Activated naive CD4-positive, alpha-beta T cell treated with anti-CD3 and anti-CD28 coated beads, Interleukin-2, amount 10 ng/mL, durations not matched to agents 7 days and 5 days (primary cell): Measurements from ENCODE around the gene CRACR2A.

Source experiments
- CTCF ChIA-PET: fragments of 350-600 bp; sonication (Branson Sonifier 250); formaldehyde crosslinking; loops from one replicate; lab custom pipeline; 2021; ENCODE audit warnings: antibody characterized with exemption; lab: Charles Lee
- DNase-seq: peaks from one replicate; pipeline ENCODE4 v3.0.0-alpha.2; 2020
- H3K27ac Mint-ChIP-seq: one replicate; pipeline ENCODE4 v1.8.0; 2021; ENCODE audit warnings: mild to moderate bottlenecking, moderate library complexity, mixed read lengths
- H3K27me3 Mint-ChIP-seq: one replicate; pipeline ENCODE4 v1.8.0; 2021; ENCODE audit warnings: mild to moderate bottlenecking, mixed read lengths
- H3K36me3 Mint-ChIP-seq: one replicate; pipeline ENCODE4 v1.8.0; 2021; ENCODE audit warnings: mixed read lengths
- H3K4me1 Mint-ChIP-seq: one replicate; pipeline ENCODE4 v1.8.0; 2021; ENCODE audit warnings: mixed read lengths
- H3K4me3 Mint-ChIP-seq: one replicate; pipeline ENCODE4 v1.8.0; 2021; ENCODE audit warnings: mild to moderate bottlenecking, moderate library complexity, mixed read lengths
- H3K9me3 Mint-ChIP-seq: one replicate; pipeline ENCODE4 v1.8.0; 2021; ENCODE audit warnings: mixed read lengths

CRACR2A gene

DNA sequence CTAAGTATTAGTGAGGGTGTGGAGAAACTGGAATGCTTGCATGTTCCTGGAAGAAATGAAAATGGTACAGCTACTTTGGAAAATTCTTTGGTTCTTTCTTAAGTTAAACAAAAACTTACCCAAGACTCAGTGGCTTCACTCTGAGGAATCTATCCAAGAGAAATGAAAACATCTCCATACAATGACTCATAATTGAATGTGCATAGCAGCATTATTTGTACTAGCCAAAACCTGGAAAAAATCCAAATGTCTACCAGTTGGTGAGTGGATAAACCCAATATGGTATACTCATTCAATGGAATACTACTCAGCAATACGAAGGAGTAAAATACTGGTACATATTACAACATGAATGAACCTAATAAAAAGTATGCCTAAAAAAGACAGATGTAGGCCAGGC is 18.0 kb upstream of the CRACR2A start:
- peaks cover 12% of the 10 kb centered on the region for H3K4me1 Mint-ChIP-seq
- DNase-seq: no peak
- H3K27ac Mint-ChIP-seq: no peak overlapping the region
- H3K27me3 Mint-ChIP-seq: peaks cover 4% of the 10 kb centered on the region
- CTCF ChIA-PET: interaction anchor here (0.9 kb wide), 1 partner anchor 17 kb away, joined by 3 read pairs; no protein-coding TSS in a partner anchor
- no peaks in the 10 kb centered on the region for H3K36me3 Mint-ChIP-seq
- H3K4me3 Mint-ChIP-seq: no peak overlapping the region
- H3K9me3 Mint-ChIP-seq: no peaks in the 10 kb centered on the region

DNA sequence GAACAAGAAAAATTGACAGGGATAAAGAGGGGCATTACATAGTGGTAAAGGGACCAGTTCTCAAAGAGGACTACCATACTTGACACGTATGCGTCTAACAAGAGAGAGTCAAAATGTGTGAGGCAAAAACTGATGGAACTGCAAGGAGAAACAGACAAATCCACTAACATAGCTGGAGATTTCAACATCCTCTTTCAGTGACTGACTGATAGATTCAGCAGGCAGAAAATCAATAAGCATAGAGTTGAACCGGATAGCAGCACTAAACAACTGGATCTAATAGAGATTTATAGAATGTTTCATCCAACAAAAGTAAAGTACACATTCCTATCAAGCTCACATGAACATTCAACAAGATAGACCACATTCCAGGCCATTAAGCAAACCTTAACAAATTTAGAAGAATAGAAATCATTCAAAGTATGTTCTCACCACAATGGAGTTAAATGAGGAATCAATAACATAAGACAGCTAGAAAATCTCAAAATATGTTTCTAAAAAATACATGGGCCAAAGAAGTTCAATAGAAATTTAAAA is 16.1 kb upstream of the CRACR2A start:
- Mint-ChIP-seq H3K4me1 (peaks cover 14% of the 10 kb centered on the region), H3K27me3 (peaks cover 4% of the 10 kb centered on the region), H3K9me3 (no peaks in the 10 kb centered on the region), H3K27ac (no peak overlapping the region), H3K4me3 (no peak overlapping the region), H3K36me3 (no peaks in the 10 kb centered on the region)
- no peak for DNase-seq
- CTCF ChIA-PET: no interaction called here

DNA sequence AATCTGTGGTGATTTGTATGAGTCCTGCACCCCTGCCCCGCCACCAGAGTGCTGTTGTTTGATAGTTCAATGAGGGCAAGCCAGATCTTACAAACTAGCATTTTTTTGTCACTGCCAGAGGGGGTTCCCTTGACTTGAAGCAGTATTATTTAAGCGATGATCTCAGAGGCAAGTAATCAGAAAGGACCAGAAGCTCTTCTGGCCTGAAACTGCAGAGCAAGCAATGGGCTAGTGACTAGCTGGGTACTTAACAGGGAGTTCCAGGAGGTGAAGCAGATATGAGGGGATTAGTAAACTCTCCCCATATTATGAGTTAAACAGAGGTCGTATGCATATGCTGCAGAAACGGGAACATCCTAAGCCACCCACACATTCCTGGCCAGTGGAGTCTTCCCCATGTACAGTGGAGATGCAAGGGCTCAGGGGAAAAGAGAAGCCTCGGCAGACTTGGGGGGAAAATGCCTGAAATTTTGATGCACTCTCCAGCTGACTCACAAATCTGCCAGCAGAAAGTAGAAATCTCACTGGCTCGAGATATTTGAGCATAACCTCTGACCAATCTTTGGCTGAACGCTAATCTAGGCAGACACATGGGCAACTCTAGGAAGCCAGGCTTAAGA is 8.3 kb upstream of the CRACR2A start:
- no peak for DNase-seq
- no peak overlapping the region for H3K27ac Mint-ChIP-seq
- H3K9me3 Mint-ChIP-seq: no peaks in the 10 kb centered on the region
- H3K4me1 Mint-ChIP-seq: peaks cover 11% of the 10 kb centered on the region
- H3K4me3 Mint-ChIP-seq: no peak overlapping the region
- peaks cover 6% of the 10 kb centered on the region for H3K36me3 Mint-ChIP-seq
- peaks cover under 1% of the 10 kb centered on the region for H3K27me3 Mint-ChIP-seq
- CTCF ChIA-PET: interaction anchor here (1.2 kb wide), 1 partner anchor 42 kb away, joined by 4 read pairs; no protein-coding TSS in a partner anchor

DNA sequence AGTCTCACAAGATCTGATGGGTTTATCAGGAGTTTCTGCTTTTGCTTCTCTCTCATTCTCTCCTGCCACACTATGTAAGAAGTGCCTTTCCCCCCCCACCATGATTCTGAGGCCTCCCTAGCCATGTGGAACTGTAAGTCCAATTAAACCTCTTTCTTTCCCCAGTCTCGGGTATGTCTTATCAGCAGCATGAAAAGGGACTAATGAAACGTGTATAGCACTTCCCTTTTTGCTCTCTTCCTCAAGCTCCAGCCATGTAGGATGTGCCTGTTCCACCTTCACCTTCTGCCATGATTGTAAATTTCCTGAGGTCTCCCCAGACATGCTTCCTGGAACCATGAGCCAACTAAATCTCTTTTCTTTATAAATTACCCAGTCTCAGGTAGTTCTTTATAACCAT is 7.0 kb upstream of the CRACR2A start:
- Mint-ChIP-seq H3K36me3 (peaks cover 8% of the 10 kb centered on the region), H3K27ac (no peak overlapping the region), H3K4me1 (peaks cover 14% of the 10 kb centered on the region), H3K9me3 (no peaks in the 10 kb centered on the region), H3K27me3 (no peaks in the 10 kb centered on the region), H3K4me3 (no peak overlapping the region)
- CTCF ChIA-PET: interaction anchor here (0.6 kb wide), 1 partner anchor 1893 kb away, joined by 4 read pairs; no protein-coding TSS in a partner anchor
- DNase-seq: no peak

DNA sequence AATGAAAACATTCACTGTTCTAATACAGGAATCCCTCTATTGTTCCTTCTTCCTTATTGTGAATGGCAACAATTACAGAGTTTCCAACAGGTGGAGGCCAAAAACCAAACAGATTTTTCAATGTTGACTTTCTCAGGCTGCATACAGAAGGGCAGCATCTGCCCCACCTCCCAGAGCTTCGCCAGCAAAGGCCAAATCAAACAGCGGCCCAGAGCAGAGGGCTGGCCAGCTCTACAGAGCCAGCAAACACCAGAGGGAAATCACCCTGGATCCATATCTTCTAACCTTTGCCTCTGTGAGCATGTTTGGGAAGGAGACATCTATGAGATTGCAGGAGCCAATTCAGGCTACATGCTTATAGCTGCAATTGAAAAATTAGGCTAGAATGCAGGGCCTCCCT is 4.4 kb upstream of the CRACR2A start:
- CTCF ChIA-PET: interaction anchor here (1.0 kb wide), 1 partner anchor 20 kb away, joined by 4 read pairs; no protein-coding TSS in a partner anchor
- H3K27ac Mint-ChIP-seq: no peak overlapping the region

DNA sequence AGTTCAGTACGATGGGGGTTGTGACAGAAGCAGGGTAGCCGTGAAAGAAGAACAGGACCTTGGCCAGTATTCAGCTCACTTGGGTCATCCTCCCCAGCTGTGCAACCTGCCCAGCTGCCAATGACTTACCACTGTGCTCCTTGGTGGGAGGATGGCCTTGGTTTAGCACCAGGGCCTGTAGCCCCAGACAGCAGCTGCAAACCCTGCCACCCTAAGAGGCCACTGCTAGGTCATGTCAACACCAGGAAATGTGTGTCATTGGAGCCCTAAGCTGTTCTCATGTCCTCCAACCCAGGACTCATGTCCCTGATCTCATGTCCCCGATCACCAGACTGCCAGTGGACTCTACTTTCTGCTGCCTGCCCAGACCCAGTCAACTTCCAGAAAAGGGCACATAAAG is 3.0 kb upstream of the CRACR2A start:
- H3K27me3 Mint-ChIP-seq: no peaks in the 10 kb centered on the region
- H3K4me1 Mint-ChIP-seq: peaks cover 34% of the 10 kb centered on the region
- no peak overlapping the region for H3K27ac Mint-ChIP-seq
- no peak overlapping the region for H3K4me3 Mint-ChIP-seq
- DNase-seq: no peak
- peaks cover 17% of the 10 kb centered on the region for H3K36me3 Mint-ChIP-seq
- no peaks in the 10 kb centered on the region for H3K9me3 Mint-ChIP-seq
- CTCF ChIA-PET: no interaction called here

More for the DNA sequence above, 4.4 kb upstream of the CRACR2A start:
- Mint-ChIP-seq H3K36me3 (peaks cover 9% of the 10 kb centered on the region), H3K27me3 (no peaks in the 10 kb centered on the region), H3K4me1 (peaks cover 21% of the 10 kb centered on the region), H3K4me3 (no peak overlapping the region), H3K9me3 (no peaks in the 10 kb centered on the region)
- DNase-seq: no peak

DNA sequence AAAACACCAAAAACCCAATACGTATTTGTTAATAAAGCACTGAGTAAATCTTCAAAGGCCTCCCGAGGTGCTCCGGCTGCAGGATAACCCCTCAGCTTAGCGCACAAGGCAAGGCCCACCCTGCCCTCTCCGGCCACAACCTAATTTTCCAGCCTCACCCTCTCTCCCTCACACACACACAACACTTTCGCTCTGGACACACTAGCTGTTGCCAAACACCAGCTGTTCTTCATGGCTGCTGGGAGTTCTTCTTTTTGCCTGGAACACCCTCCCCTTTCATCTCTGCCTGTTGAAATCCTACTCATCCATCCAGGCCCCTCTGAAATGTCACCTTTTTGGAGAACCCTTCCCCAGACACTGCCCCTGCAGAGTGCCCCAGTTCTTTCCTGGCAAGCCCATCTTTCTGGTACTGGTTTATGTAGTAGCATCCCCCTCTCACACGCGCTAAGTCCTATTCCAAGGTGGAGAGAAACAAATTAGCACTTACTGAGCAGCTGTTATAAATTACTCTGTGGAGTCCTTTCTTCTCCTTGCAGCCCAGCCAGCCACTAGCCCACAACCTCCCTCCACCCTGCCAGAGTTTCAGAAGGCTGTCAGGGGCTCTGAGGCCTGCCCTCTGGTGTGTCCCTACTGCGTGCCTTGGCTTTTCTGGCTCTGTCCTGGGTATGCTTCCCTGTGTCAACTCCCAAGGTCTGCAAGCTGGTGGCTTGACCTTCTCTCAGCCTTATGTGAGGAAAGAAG is 805 bp upstream of the CRACR2A start:
- CTCF ChIA-PET: interaction anchor here (0.9 to 2.1 kb wide), 6 partner anchors 14 to 454 kb away, joined by 3 to 8 read pairs (median 4); no protein-coding TSS in a partner anchor
- Mint-ChIP-seq H3K4me3 (peak overlapping the region; percentile 80), H3K4me1 (peaks cover 51% of the 10 kb centered on the region), H3K36me3 (peaks cover 23% of the 10 kb centered on the region), H3K27me3 (no peaks in the 10 kb centered on the region), H3K9me3 (no peaks in the 10 kb centered on the region), H3K27ac (peak overlapping the region; percentile 95)
- DNase-seq: peak; percentile 27

DNA sequence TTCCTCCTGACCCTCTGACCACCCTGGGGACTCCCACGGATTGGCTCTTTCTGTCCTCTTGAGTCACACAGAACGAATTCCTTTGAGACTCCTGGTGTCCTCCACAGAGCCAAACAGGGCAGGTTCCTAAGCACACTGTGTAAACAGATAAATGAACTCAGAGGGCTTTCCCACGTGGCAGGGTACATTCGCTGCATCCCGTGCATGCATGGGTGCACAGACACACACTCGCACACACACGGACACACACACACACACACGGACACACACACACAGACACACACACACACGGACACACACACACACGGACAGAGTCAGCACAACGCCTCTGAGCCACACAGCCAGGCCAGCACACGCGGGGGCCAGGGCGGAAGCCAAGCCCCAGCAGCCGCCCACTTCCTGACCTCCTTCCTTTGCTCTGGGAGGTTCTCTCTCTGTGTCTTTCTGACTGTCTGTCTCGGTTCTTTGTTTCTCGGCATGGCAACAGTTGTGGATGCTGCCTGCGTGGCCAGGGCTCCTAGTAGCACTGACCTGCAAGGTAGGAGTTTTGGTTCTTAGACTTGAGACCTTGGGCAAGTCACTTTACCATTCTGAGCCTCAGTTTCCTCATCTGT is 706 bp downstream of the CRACR2A start:
- Mint-ChIP-seq H3K9me3 (no peaks in the 10 kb centered on the region), H3K36me3 (peaks cover 28% of the 10 kb centered on the region), H3K4me3 (peak overlapping the region; percentile 80), H3K27me3 (no peaks in the 10 kb centered on the region), H3K27ac (peak overlapping the region; percentile 95), H3K4me1 (peaks cover 63% of the 10 kb centered on the region)
- DNase-seq: peak; percentile 81
- CTCF ChIA-PET: interaction anchor here (1.2 to 2.1 kb wide), 4 partner anchors 12 to 452 kb away, joined by 3 to 8 read pairs (median 4); no protein-coding TSS in a partner anchor

DNA sequence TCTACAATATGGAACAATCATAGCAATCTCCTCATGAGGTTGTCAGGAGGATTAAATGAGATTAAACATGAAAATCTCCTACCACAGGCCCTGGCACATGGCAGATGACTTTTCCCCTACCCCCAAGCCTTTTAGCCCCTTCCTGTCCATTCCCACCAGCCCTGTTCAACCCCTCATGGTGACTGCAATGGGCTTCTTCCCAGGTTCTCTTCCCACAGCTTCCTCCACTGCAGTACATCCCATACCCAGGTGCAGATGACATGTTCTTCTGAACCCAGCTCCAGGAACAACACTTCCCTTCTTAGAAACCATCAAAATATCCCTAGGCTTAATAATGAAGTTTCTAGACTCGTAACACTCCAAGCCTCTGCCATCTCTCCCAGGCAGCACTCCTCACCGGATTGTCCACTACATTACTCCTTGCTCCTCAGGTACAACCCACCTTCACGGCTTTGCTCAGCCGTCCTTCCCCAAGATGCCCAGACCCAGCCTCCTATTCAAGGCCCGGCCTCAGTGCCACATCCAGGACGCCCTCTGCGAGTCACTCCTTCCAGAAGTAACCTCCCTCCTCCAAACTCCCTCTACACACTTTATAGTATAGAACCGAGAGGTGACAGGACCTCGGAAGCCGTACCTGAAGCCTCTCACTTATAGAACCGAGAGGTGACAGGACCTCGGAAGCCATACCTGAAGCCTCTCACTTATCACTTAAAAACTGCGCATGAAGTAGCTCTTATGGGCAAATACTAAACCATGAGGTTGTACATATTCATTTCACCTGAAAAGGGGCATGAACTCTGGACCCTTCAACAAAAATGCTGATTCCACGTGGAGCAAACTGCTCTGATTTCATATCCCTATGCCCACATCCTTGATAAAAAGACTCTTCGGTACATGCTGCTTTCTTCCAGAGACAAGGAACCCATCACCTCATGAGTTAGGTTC is 1.5 kb downstream of the CRACR2A start:
- CTCF ChIA-PET: interaction anchor here (1.2 kb wide), 1 partner anchor 20 kb away, joined by 3 read pairs; no protein-coding TSS in a partner anchor
- Mint-ChIP-seq H3K27me3 (no peaks in the 10 kb centered on the region), H3K36me3 (peaks cover 34% of the 10 kb centered on the region), H3K4me3 (peak overlapping the region; percentile 80), H3K4me1 (peaks cover 71% of the 10 kb centered on the region), H3K27ac (peak overlapping the region; percentile 95), H3K9me3 (peaks cover under 1% of the 10 kb centered on the region)
- no peak for DNase-seq

DNA sequence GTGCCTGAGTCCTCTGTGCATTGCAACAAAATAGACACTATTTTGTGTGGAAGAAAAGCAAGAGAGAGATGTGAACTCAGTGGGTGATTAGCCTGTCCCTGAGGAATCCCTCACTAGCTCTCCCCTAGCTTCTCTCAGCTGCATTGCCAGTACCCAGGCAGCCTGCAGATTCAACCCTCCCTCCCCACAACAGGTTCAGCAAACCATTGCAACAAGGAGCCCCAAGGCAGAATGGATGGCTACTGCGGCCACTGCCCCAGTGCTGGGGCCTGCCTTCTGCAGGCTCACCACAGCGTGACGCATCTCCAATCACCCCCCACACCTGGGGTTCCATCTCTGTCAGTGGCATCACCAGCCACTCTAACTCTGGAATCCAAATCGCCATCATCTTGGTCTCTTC is 2.3 kb downstream of the CRACR2A start:
- peaks cover 42% of the 10 kb centered on the region for H3K36me3 Mint-ChIP-seq
- no peak overlapping the region for H3K27ac Mint-ChIP-seq
- peaks cover 2% of the 10 kb centered on the region for H3K9me3 Mint-ChIP-seq
- no peak overlapping the region for H3K4me3 Mint-ChIP-seq
- DNase-seq: no peak
- CTCF ChIA-PET: no interaction called here
- peaks cover 76% of the 10 kb centered on the region for H3K4me1 Mint-ChIP-seq
- H3K27me3 Mint-ChIP-seq: no peaks in the 10 kb centered on the region

DNA sequence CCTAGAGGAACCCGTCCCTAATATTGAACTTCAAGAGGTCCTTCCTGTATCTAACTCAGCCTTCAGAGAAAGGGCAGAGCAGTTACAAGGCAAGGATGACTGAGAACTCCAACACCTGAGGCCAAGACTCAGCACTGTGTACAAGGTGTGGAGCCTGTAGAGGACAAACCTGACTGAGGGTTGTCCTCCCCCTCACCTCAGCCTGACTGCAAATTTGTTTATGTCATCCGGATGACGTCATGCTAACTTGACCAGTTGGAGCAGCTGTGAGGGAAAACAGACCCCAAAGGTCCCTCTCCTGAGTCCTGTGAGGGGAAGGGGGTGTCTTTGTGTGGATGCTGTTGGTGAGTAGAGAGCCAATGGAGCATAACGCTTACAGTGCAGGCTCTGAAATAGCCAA is 4.3 kb downstream of the CRACR2A start:
- Mint-ChIP-seq H3K4me1 (peaks cover 77% of the 10 kb centered on the region), H3K27me3 (no peaks in the 10 kb centered on the region), H3K27ac (no peak overlapping the region), H3K36me3 (peaks cover 54% of the 10 kb centered on the region), H3K4me3 (no peak overlapping the region), H3K9me3 (peaks cover 2% of the 10 kb centered on the region)
- no peak for DNase-seq
- CTCF ChIA-PET: interaction anchor here (0.6 kb wide), 1 partner anchor 56 kb away, joined by 3 read pairs; no protein-coding TSS in a partner anchor

DNA sequence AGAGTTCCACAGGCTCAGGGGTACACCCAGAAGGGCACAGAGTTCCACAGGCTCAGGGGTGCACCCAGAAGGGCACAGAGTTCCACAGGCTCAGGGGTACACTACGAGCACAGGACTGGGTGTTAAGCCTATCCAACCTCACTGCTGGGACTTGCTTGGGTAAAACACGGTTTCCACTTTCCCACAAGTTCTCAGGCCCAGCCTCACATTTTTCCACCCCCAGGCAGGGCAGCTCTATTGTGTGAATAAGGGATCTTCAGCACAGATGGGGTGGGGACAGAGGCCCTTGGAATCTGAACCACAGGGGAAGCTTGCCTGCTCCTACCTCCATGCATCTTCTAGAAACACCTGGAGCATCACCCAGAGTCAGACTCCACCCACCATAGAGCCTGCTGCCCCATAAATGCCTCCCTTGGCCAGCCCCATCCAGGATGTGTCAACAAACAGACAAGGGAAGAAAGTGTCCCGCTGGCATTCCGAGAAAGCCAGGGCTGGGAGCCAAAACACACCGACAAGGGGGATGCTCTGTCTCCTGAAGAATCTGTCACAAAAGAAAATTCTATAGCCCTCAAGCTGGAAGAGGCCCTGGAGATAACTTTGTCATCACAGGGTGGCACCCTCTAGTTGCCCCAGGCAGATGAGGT is 4.8 kb downstream of the CRACR2A start:
- DNase-seq: no peak
- Mint-ChIP-seq H3K36me3 (peaks cover 55% of the 10 kb centered on the region), H3K27ac (no peak overlapping the region), H3K27me3 (no peaks in the 10 kb centered on the region), H3K9me3 (peaks cover 2% of the 10 kb centered on the region), H3K4me1 (peaks cover 74% of the 10 kb centered on the region), H3K4me3 (no peak overlapping the region)
- CTCF ChIA-PET: interaction anchor here (0.6 kb wide), 2 partner anchors 56 to 433 kb away, joined by 3 read pairs; no protein-coding TSS in a partner anchor

DNA sequence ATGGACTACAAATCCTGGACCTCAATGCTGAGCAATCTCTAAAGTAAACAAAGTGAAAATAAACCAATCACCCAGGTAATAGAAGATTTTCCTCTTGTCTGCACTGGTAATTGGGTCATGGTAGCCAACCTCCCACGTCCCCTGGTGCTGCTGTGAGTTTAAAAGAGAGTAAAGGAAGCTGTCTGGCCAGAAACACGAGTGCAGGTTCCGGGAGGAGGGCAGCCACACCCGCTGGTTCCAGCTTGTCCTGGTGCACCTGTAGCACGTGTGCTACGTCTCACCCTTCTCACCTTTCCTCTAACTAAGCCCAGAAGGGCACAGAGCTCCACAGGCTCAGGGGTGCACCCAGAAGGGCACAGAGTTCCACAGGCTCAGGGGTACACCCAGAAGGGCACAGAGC is 5.4 kb downstream of the CRACR2A start:
- no peak for DNase-seq
- peaks cover 2% of the 10 kb centered on the region for H3K9me3 Mint-ChIP-seq
- H3K4me3 Mint-ChIP-seq: no peak overlapping the region
- H3K27me3 Mint-ChIP-seq: no peaks in the 10 kb centered on the region
- CTCF ChIA-PET: interaction anchor here (0.6 kb wide), 1 partner anchor 433 kb away, joined by 3 read pairs; no protein-coding TSS in a partner anchor
- peaks cover 60% of the 10 kb centered on the region for H3K36me3 Mint-ChIP-seq
- no peak overlapping the region for H3K27ac Mint-ChIP-seq
- H3K4me1 Mint-ChIP-seq: peaks cover 74% of the 10 kb centered on the region
